ENCODE results near the gene CNN1.
"Not testable (repeated sequence)": the region's sequence is repeated elsewhere in the genome, so short reads cannot be mapped to it uniquely, and the experiment has no call there.

DNA sequence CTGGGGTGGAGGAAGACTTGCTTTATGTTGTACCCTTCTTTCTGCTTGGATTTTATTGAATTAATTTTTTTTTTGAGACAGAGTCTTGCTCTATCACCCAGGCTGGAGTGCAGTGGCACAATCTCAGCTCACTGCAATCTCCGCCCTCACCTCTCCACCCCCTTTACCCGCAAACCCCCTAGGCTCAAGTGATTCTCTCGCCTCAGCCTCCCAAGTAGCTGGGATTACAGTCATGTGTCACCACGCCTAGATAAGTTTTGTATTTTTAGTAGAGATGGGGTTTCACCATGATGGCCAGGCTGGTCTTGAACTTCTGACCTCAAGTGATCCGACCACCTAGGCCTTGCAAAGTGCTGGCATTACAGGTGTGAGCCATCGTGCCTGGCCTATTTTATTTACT, 34.7 kb downstream of the CNN1 start:
- not testable (repeated sequence) for TF ChIP-seq CTCF, POLR2A (IDR thresholded peaks at IDR 0.05)
